Endodermal cell (in vitro differentiated cells): ENCODE results near the gene SMG6. TPM values are rescaled to one million over a fixed set of nuclear protein-coding genes. Genes with fewer than 3 reads are reported as not detected.

Source experiments
- DNase-seq: peaks from one replicate; pipeline ENCODE4 v3.0.0-alpha.2; 2017
- H3K27ac ChIP-seq: 2 replicates; pipeline ENCODE4 v1.5.1; 2013; ENCODE audit warnings: mild to moderate bottlenecking, low read depth, low read length, moderate library complexity
- H3K27me3 ChIP-seq: 2 replicates; pipeline ENCODE4 v1.6.1; 2013; ENCODE audit warnings: mild to moderate bottlenecking, low read length, moderate library complexity; ENCODE audit not compliant: insufficient read depth, control insufficient read depth, poor library complexity, severe bottlenecking
- H3K36me3 ChIP-seq: 2 replicates; pipeline ENCODE4 v1.7.0; 2013; ENCODE audit warnings: mild to moderate bottlenecking, low read length, moderate library complexity; ENCODE audit not compliant: control insufficient read depth, insufficient read depth
- H3K4me1 ChIP-seq: one replicate; pipeline ENCODE4 v1.7.0; 2013; ENCODE audit warnings: low read length; ENCODE audit not compliant: control insufficient read depth, insufficient read depth
- H3K4me3 ChIP-seq: 2 replicates; pipeline ENCODE4 v1.5.1; 2013; ENCODE audit warnings: mild to moderate bottlenecking, low read length, moderate library complexity
- H3K9ac ChIP-seq: 2 replicates; pipeline ENCODE4 v1.6.1; 2013; ENCODE audit warnings: mild to moderate bottlenecking, low read length, moderate library complexity; ENCODE audit not compliant: poor library complexity, severe bottlenecking; ENCODE audit errors: extremely low read depth
- H3K9me3 ChIP-seq: 2 replicates; pipeline ENCODE4 v1.6.1; 2013; ENCODE audit warnings: mild to moderate bottlenecking, low read length, moderate library complexity; ENCODE audit not compliant: control insufficient read depth
- H3K27ac Mint-ChIP-seq: 2 replicates; pipeline ENCODE4 v1.8.0; 2020; ENCODE audit warnings: mixed read lengths
- H3K27me3 Mint-ChIP-seq: 2 replicates; pipeline ENCODE4 v1.8.0; 2021; ENCODE audit warnings: mild to moderate bottlenecking, mixed read lengths; ENCODE audit not compliant: insufficient read depth
- H3K36me3 Mint-ChIP-seq: 2 replicates; pipeline ENCODE4 v1.8.0; 2020; ENCODE audit warnings: low read depth, mixed read lengths
- H3K4me1 Mint-ChIP-seq: 2 replicates; pipeline ENCODE4 v1.8.0; 2020; ENCODE audit warnings: mixed read lengths
- H3K4me3 Mint-ChIP-seq: 2 replicates; pipeline ENCODE4 v1.8.0; 2020; ENCODE audit warnings: mild to moderate bottlenecking, moderate library complexity, mixed read lengths
- H3K9me3 Mint-ChIP-seq: 2 replicates; pipeline ENCODE4 v1.8.0; 2020; ENCODE audit warnings: mild to moderate bottlenecking, mixed read lengths
- CTCF ChIP-seq: fragments of 200-600 bp; sonication (generic); conservative IDR thresholded peaks from 2 replicates; pipeline ENCODE4 v1.5.0; 2021; ENCODE audit warnings: antibody characterized with exemption, mild to moderate bottlenecking
- WGBS, 2 experiments: methylation state at CpG; one replicate each; pipeline versions ENCODE4 v1.1.5 to v1.1.7; 2013; ENCODE audit warnings: missing lambda C conversion rate in 2 of 2, mixed read lengths in 1 of 2; ENCODE audit not compliant: insufficient coverage in 1 of 2, insufficient read length in 1 of 2; 5-methylcytosine and 5-hydroxymethylcytosine counted together
- total RNA-seq, 2 donors: library from RNA; stranded (reverse); fragmentation: NEBNext Ultra II Directional in 1 of 2; extraction: Animal tissue kit (Norgen Biotek cat#: 25700) in 1 of 2; gene quantifications; 2 replicates in 1 of 2; 3 replicates in 1 of 2; pipeline ENCODE4 v1.2.1, GENCODE V29; 2021

Gene SMG6
- total RNA-seq, 2 donors from 2014 or later, result 44.3 to 56.7 TPM

GRCh38 chr17:2040942-2041560, 262.5 kb downstream of the SMG6 start:
- Histone ChIP-seq H3K27ac (no peak overlapping the region), H3K4me1 (peaks cover 7% of the 10 kb centered on the region), H3K27me3 (no peaks in the 10 kb centered on the region), H3K36me3 (peaks cover 48% of the 10 kb centered on the region), H3K4me3 (peak overlapping the region; percentile 93), H3K9me3 (no peaks in the 10 kb centered on the region), H3K9ac (peak overlapping the region; percentile 70)
- TF ChIP-seq CTCF, result no peak
- no peaks in the 10 kb centered on the region for H3K9me3 Mint-ChIP-seq
- H3K36me3 Mint-ChIP-seq, result peaks cover 44% of the 10 kb centered on the region
- H3K27me3 Mint-ChIP-seq, result peaks cover 13% of the 10 kb centered on the region
- H3K27ac Mint-ChIP-seq, result peak overlapping the region; percentile 44
- peak overlapping the region; percentile 84 for H3K4me3 Mint-ChIP-seq
- 58 to 64% methylated on average over 6 to 16 of the region's 16 CpGs for WGBS, 2 experiments
- DNase-seq, result no peak
- H3K4me1 Mint-ChIP-seq, result peaks cover 18% of the 10 kb centered on the region

- H3K4me3 Mint-ChIP-seq, result peak overlapping the region; percentile 84
- Histone ChIP-seq H3K27ac (no peak overlapping the region), H3K27me3 (no peaks in the 10 kb centered on the region), H3K9ac (no peak overlapping the region), H3K4me1 (peaks cover 7% of the 10 kb centered on the region), H3K36me3 (peaks cover 48% of the 10 kb centered on the region), H3K4me3 (no peak overlapping the region), H3K9me3 (no peaks in the 10 kb centered on the region)
- H3K36me3 Mint-ChIP-seq, result peaks cover 44% of the 10 kb centered on the region
- H3K4me1 Mint-ChIP-seq, result peaks cover 18% of the 10 kb centered on the region
- DNase-seq, result no peak
- H3K27ac Mint-ChIP-seq, result peak overlapping the region; percentile 44
- TF ChIP-seq CTCF, result no peak
- H3K9me3 Mint-ChIP-seq, result no peaks in the 10 kb centered on the region
- WGBS, 2 experiments, result 92 to 98% methylated on average over 7 of the region's 7 CpGs
- peaks cover 7% of the 10 kb centered on the region for H3K27me3 Mint-ChIP-seq
Observed at GRCh38 chr17:2040219-2040827, 263.3 kb downstream of the SMG6 start.

- Histone ChIP-seq H3K27me3 (no peaks in the 10 kb centered on the region), H3K4me3 (no peak overlapping the region), H3K4me1 (no peaks in the 10 kb centered on the region), H3K27ac (no peak overlapping the region), H3K9ac (no peak overlapping the region), H3K9me3 (no peaks in the 10 kb centered on the region), H3K36me3 (peaks cover 23% of the 10 kb centered on the region)
- Mint-ChIP-seq H3K27ac (no peak overlapping the region), H3K9me3 (no peaks in the 10 kb centered on the region), H3K4me3 (no peak overlapping the region), H3K4me1 (peaks cover 8% of the 10 kb centered on the region), H3K36me3 (peaks cover 28% of the 10 kb centered on the region), H3K27me3 (no peaks in the 10 kb centered on the region)
- WGBS, 2 experiments, result 90 to 94% methylated on average over 8 to 10 of the region's 10 CpGs
- TF ChIP-seq CTCF, result no peak
- DNase-seq, result no peak
Observed at GRCh38 chr17:2037155-2037554, 266.4 kb downstream of the SMG6 start.
